Testis (tissue), 3 donors: ENCODE measurements around the gene FARP1. TPM values are rescaled to one million over a fixed set of nuclear protein-coding genes. Genes with fewer than 3 reads are reported as not detected.
A peak's percentile ranks its signal among the peaks of the same experiment; 100 is the strongest.

Source experiments
- DNase-seq: peaks from one replicate; pipeline ENCODE4 v3.0.0-alpha.2; 2019
- H3K27ac ChIP-seq, 2 donors: fragments of 200-600 bp; sonication (generic); one replicate each; pipeline ENCODE4 v1.5.1; 2019
- H3K27me3 ChIP-seq: fragments of 200-600 bp; sonication (generic); one replicate; pipeline ENCODE4 v1.5.1; 2019
- H3K36me3 ChIP-seq: fragments of 200-600 bp; sonication (generic); one replicate; pipeline ENCODE4 v1.5.1; 2017; ENCODE audit warnings: low read depth; ENCODE audit errors: missing control alignments
- H3K4me1 ChIP-seq: fragments of 200-600 bp; sonication (generic); one replicate; pipeline ENCODE4 v1.5.1; 2019
- H3K4me3 ChIP-seq, 2 donors: fragments of 200-600 bp; sonication (generic); one replicate each; pipeline ENCODE4 v1.5.1; 2017 to 2019
- H3K9me3 ChIP-seq: fragments of 200-600 bp; sonication (generic); one replicate; pipeline ENCODE4 v1.5.1; 2017
- CTCF ChIP-seq, 3 experiments: fragments of 450-650 bp in 2 of 3; fragments of 200-600 bp in 1 of 3; sonication (generic) in 1 of 3; IDR thresholded peaks; one replicate each; pipeline ENCODE4 v1.5.1; 2016 to 2019; ENCODE audit warnings: antibody characterized with exemption in 3 of 3, mild to moderate bottlenecking in 2 of 3, moderate library complexity in 1 of 3
- POLR2A ChIP-seq: fragments of 450-650 bp; IDR thresholded peaks from one replicate; pipeline ENCODE4 v1.6.1; 2017; ENCODE audit warnings: antibody characterized with exemption, mild to moderate bottlenecking, moderate library complexity
- WGBS, 2 donors: methylation state at CpG; one replicate each; pipeline ENCODE4 v1.1.5; 2018; 5-methylcytosine and 5-hydroxymethylcytosine counted together
- intact Hi-C: fragments of 100-400 bp; cut with DNase I; formaldehyde crosslinking; loops from one replicate; pipeline ENCODE4 v1.15.1; 2023; ENCODE audit warnings: low total_unique reads
- polyA plus RNA-seq: library from polyadenylated mRNA; stranded (reverse); fragments of 350-450 nt; fragmentation: Illumina TruSeq; extraction: RNeasy Lipid Tissue Mini Kit (QIAGEN cat#74804); gene quantifications from one replicate; pipeline ENCODE4 v1.2.3, GENCODE V29; 2014; ENCODE audit warnings: low read depth, low replicate concordance; ENCODE audit not compliant: insufficient read depth
- total RNA-seq, 2 donors: library from RNA; depleted of rRNA; stranded (reverse); fragments of >200 nt; gene quantifications; one replicate each; pipeline ENCODE4 v1.2.3, GENCODE V29; 2016

Gene FARP1
- total and polyA plus RNA-seq, 3 donors from 2014 or later, result 54.0 to 130 (median 69.1) TPM

GRCh38 chr13:98393873-98394272 lies 251.0 kb downstream of the FARP1 start:
- Histone ChIP-seq H3K36me3 (no peaks in the 10 kb centered on the region), H3K4me3 (no peak overlapping the region), H3K9me3 (no peaks in the 10 kb centered on the region), H3K4me1 (no peaks in the 10 kb centered on the region), H3K27me3 (no peaks in the 10 kb centered on the region), H3K27ac (no peak overlapping the region)
- no peak for DNase-seq
- TF ChIP-seq POLR2A (no peak), CTCF (IDR thresholded peaks at IDR 0.05) (no peak)
- 83 to 92% methylated on average over 11 of the region's 11 CpGs for WGBS, 2 donors
- intact Hi-C loops, result no loop called here

GRCh38 chr13:98394820-98395510 lies 252.1 kb downstream of the FARP1 start:
- 51 to 76% methylated on average over 10 to 37 of the region's 37 CpGs for WGBS, 2 donors
- H3K36me3 ChIP-seq, result no peaks in the 10 kb centered on the region
- H3K27me3 ChIP-seq, result no peaks in the 10 kb centered on the region
- TF ChIP-seq CTCF (IDR thresholded peaks at IDR 0.05) (no peak), POLR2A (no peak)
- intact Hi-C loops, result no loop called here
- no peak for DNase-seq
- no peak overlapping the region for H3K27ac ChIP-seq
- H3K4me3 ChIP-seq, result peak overlapping the region; percentile 22 to 32
- no peaks in the 10 kb centered on the region for H3K4me1 ChIP-seq
- H3K9me3 ChIP-seq, result no peaks in the 10 kb centered on the region

GRCh38 chr13:98396071-98396710 lies 253.3 kb downstream of the FARP1 start:
- Histone ChIP-seq H3K4me1 (no peaks in the 10 kb centered on the region), H3K4me3 (peak overlapping the region; percentile 22 to 32), H3K9me3 (no peaks in the 10 kb centered on the region), H3K27ac (no peak overlapping the region), H3K27me3 (no peaks in the 10 kb centered on the region), H3K36me3 (no peaks in the 10 kb centered on the region)
- no peak for DNase-seq
- WGBS, 2 donors, result 42 to 77% methylated on average over 15 to 16 of the region's 16 CpGs
- TF ChIP-seq POLR2A, result no peak
- TF ChIP-seq CTCF (IDR thresholded peaks at IDR 0.05), result no peak
- intact Hi-C loops, result no loop called here

- Histone ChIP-seq H3K4me1 (no peaks in the 10 kb centered on the region), H3K36me3 (no peaks in the 10 kb centered on the region), H3K4me3 (no peak overlapping the region), H3K9me3 (no peaks in the 10 kb centered on the region), H3K27me3 (no peaks in the 10 kb centered on the region), H3K27ac (no peak overlapping the region)
- DNase-seq, result no peak
- 67 to 96% methylated on average over 1 of the region's 1 CpG for whole genome bisulfite sequencing, 2 donors
- TF ChIP-seq CTCF (IDR thresholded peaks at IDR 0.05) (peak in 2 of 3 experiments; percentile 15 to 20), POLR2A (no peak)
- intact Hi-C loops, result no loop called here
Observed at GRCh38 chr13:98397221-98397620, 254.3 kb downstream of the FARP1 start.
